Karpas-422 (cell line): ENCODE results near the gene KLF11. TPM values are rescaled to one million over a fixed set of nuclear protein-coding genes. Genes with fewer than 3 reads are reported as not detected.

ENCODE experiments used
- DNase-seq: peaks from one replicate; pipeline ENCODE4 v3.0.0-alpha.2; 2015
- H2AFZ ChIP-seq: fragments of 200-600 bp; sonication (generic); 2 replicates; pipeline ENCODE4 v1.6.1; 2014; ENCODE audit warnings: antibody characterized with exemption, low read length, mixed read lengths
- H3K27ac ChIP-seq: fragments of 200-600 bp; sonication (generic); 2 replicates; pipeline ENCODE4 v1.5.1; 2014; ENCODE audit warnings: mild to moderate bottlenecking, low read length, moderate library complexity
- H3K27me3 ChIP-seq: fragments of 200-600 bp; sonication (generic); 2 replicates; pipeline ENCODE4 v1.6.1; 2014; ENCODE audit warnings: low read length, mixed read lengths
- H3K36me3 ChIP-seq: fragments of 200-600 bp; sonication (generic); 2 replicates; pipeline ENCODE4 v1.6.1; 2014; ENCODE audit warnings: low read length, mixed read lengths; ENCODE audit not compliant: insufficient read depth
- H3K4me1 ChIP-seq: fragments of 200-600 bp; sonication (generic); 2 replicates; pipeline ENCODE4 v1.6.1; 2014; ENCODE audit warnings: mild to moderate bottlenecking, low read length, mixed read lengths
- H3K4me2 ChIP-seq: fragments of 200-600 bp; sonication (generic); 2 replicates; pipeline ENCODE4 v1.6.1; 2014; ENCODE audit warnings: low read length, low read depth, mild to moderate bottlenecking; ENCODE audit not compliant: poor library complexity, severe bottlenecking
- H3K4me3 ChIP-seq: fragments of 200-600 bp; sonication (generic); 2 replicates; pipeline ENCODE4 v1.5.1; 2014; ENCODE audit warnings: mild to moderate bottlenecking, antibody characterized with exemption, low read length, mixed read lengths
- H3K79me2 ChIP-seq: fragments of 200-600 bp; sonication (generic); 2 replicates; pipeline ENCODE4 v1.6.1; 2014; ENCODE audit warnings: mild to moderate bottlenecking, low read length, mixed read lengths
- H3K9ac ChIP-seq: fragments of 200-600 bp; sonication (generic); 2 replicates; pipeline ENCODE4 v1.6.0; 2014; ENCODE audit warnings: low read length
- H3K9me2 ChIP-seq: fragments of 200-600 bp; sonication (generic), shearing (Covaris generic); replicated peaks from 2 replicates; pipeline ENCODE4 v1.6.0; 2014; ENCODE audit warnings: mild to moderate bottlenecking, low read length, moderate library complexity; ENCODE audit not compliant: insufficient read depth
- H3K9me3 ChIP-seq: fragments of 300-700, 200-600 bp; sonication (generic); 2 replicates; pipeline ENCODE4 v1.6.1; 2014; ENCODE audit warnings: low read length, mixed read lengths
- H4K20me1 ChIP-seq: fragments of 200-600 bp; sonication (generic); 2 replicates; pipeline ENCODE4 v1.6.1; 2014; ENCODE audit warnings: mild to moderate bottlenecking, antibody characterized with exemption, low read length, low read depth; ENCODE audit not compliant: insufficient read depth
- total RNA-seq: library from RNA; depleted of rRNA; stranded (reverse); fragments of >200 nt; shearing (Covaris generic); gene quantifications from 2 replicates; pipeline ENCODE4 v1.2.3, GENCODE V29; 2014; ENCODE audit warnings: low replicate concordance; rRNA removed

Gene KLF11
- not detected in 2 replicates for total RNA-seq

DNA sequence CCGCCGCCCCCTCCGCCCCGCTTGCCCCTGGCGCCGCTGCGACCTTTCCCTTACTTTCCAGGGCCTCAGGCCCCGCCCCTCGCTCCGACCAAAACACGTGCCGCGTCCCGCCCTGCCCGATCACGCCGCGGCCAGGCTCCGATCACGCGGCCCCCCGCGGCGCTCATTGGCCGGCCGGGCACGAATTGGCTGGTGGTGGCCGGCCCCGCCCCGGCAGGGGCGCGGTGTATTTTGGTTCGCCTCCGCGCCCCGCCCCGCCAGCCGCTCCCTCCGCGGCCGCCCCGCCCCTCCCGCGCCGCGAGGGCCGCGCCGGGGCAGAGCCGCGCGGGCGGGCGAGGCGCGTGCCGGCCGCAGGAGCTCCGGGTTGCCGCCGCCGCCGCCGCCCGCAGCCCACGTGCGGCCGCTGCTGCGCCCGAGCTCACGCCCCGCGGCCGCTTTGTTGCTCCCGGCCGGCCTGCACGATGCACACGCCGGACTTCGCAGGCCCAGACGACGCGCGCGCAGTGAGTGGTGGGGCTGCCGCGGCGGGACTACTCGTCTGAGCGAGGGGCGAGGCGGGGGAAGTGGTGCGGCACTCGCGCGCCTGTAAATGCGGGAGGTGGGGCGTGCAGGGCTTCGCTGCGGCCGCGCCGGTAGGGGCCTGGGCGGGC, at the start of gene KLF11:
KLF11 (plus strand) TSS at position 295 of the 650 bp plus-strand sequence; CDS start at position 462, 167 bp downstream.
- Histone ChIP-seq H3K4me1 (no peaks in the 10 kb centered on the region), H3K9ac (no peak within 1 kb of the TSS), H3K9me2 (no peaks in the 10 kb centered on the region), H2AFZ (no peak within 1 kb of the TSS), H3K27me3 (no peaks in the 10 kb centered on the region), H4K20me1 (no peaks in the 10 kb centered on the region), H3K27ac (no peak within 1 kb of the TSS), H3K36me3 (no peaks in the 10 kb centered on the region), H3K4me2 (no peak within 1 kb of the TSS), H3K9me3 (no peaks in the 10 kb centered on the region), H3K79me2 (no peaks in the 10 kb centered on the region), H3K4me3 (no peak within 1 kb of the TSS)
- no peak for DNase-seq

DNA sequence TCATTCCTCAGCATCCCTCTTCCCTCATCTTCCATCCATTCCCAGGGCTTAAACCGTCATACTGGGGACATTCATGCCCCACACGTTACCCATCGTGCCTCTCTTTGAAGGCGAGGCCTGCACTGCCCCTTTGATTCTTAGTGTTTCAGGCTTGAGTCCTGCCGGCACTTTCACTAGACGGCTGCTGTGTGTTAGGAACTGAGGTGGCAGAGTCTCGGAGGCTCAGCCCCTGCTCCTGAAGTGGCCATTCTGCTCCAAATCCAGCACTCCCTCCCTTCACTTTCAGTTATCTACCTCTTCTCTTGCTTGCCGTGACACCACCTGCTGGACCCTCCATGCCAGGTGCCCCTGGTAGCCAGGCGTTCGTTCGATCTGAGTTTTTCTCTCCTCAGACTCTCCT, 48.9 kb upstream of the KLF11 start:
- DNase-seq, result no peak

DNA sequence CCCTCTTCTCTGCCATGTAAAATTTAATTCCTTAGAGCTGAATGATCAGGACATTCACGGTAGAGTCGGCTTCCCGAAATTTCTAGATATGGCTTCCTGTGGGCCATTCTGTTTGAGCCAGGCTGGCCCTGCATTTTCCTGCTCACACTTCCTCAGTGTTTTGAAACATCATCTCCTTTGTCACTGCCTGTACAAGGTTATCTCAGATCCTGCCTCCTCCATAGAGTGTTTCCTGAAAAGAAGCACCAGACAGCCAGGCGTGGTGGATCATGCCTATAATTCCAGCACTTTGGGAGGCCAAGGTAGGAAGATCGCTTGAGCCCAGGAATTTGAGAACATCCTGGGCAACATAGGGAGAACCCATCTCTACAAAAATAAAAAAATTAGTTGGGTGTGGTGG, 48.3 kb upstream of the KLF11 start:
- Histone ChIP-seq H3K4me2 (no peak overlapping the region), H3K36me3 (no peaks in the 10 kb centered on the region), H3K9me2 (no peaks in the 10 kb centered on the region), H3K4me3 (no peak overlapping the region), H3K27ac (no peak overlapping the region), H3K9ac (no peak overlapping the region), H4K20me1 (no peaks in the 10 kb centered on the region), H3K79me2 (no peaks in the 10 kb centered on the region), H3K4me1 (no peaks in the 10 kb centered on the region), H3K9me3 (no peaks in the 10 kb centered on the region), H2AFZ (no peak overlapping the region), H3K27me3 (no peaks in the 10 kb centered on the region)
- no peak for DNase-seq

More for the DNA sequence above, 48.9 kb upstream of the KLF11 start:
- Histone ChIP-seq H3K4me3 (no peak overlapping the region), H3K79me2 (no peaks in the 10 kb centered on the region), H3K27me3 (no peaks in the 10 kb centered on the region), H3K9ac (no peak overlapping the region), H3K9me2 (no peaks in the 10 kb centered on the region), H3K36me3 (no peaks in the 10 kb centered on the region), H3K4me1 (no peaks in the 10 kb centered on the region), H2AFZ (no peak overlapping the region), H3K4me2 (no peak overlapping the region), H3K27ac (no peak overlapping the region), H4K20me1 (no peaks in the 10 kb centered on the region), H3K9me3 (no peaks in the 10 kb centered on the region)

DNA sequence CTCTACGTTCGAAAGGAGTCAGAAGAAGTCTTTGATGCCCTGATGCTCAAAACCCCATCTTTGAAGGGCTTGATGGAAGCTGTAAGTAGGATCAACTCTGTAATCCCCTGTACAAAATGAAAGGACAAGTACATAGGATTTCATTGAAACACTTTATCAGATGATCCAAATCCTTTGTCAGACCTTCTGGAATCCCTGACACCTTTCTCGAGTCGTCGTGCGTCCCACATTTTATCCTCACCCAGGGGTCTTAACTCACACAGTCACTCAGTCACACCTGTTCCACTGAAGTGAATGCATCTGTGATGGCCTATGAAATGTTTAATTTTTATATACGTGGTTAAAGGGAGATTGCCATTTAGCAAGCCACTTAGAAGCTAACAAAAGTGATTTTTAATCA, 47.0 kb upstream of the KLF11 start:
- no peaks in the 10 kb centered on the region for H4K20me1 ChIP-seq
- H3K4me3 ChIP-seq, result no peak overlapping the region
- no peaks in the 10 kb centered on the region for H3K9me3 ChIP-seq
- H3K9me2 ChIP-seq, result no peaks in the 10 kb centered on the region
- no peak overlapping the region for H2AFZ ChIP-seq
- no peak for DNase-seq
- H3K4me1 ChIP-seq, result no peaks in the 10 kb centered on the region
- no peaks in the 10 kb centered on the region for H3K36me3 ChIP-seq
- H3K4me2 ChIP-seq, result no peak overlapping the region
- H3K27ac ChIP-seq, result no peak overlapping the region
- H3K27me3 ChIP-seq, result no peaks in the 10 kb centered on the region
- H3K9ac ChIP-seq, result no peak overlapping the region
- no peaks in the 10 kb centered on the region for H3K79me2 ChIP-seq

DNA sequence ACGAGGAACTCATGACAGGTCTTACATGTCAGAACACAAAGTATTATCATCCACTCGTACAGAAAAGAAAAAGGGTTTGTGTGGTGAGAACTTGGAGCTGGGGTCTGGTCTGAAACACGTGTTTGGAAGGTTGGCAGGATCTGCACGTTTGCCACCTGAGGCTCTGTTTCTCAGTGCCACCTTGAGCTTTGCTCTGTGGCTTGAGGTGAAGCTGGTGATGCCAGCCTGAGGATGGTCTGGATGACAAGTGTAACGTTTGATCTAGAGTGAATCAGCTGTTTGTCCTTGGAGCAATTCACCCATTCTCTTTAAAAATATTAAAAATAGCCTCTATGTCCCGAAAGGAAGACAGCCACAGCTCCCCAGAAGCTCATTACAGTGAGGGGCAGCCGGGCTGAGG, 45.4 kb upstream of the KLF11 start:
- Histone ChIP-seq H3K27ac (no peak overlapping the region), H3K79me2 (no peaks in the 10 kb centered on the region), H3K27me3 (no peaks in the 10 kb centered on the region), H2AFZ (no peak overlapping the region), H3K4me2 (no peak overlapping the region), H3K9me3 (no peaks in the 10 kb centered on the region), H3K9me2 (no peaks in the 10 kb centered on the region), H3K36me3 (no peaks in the 10 kb centered on the region), H4K20me1 (no peaks in the 10 kb centered on the region), H3K4me1 (no peaks in the 10 kb centered on the region), H3K4me3 (no peak overlapping the region), H3K9ac (no peak overlapping the region)
- no peak for DNase-seq

DNA sequence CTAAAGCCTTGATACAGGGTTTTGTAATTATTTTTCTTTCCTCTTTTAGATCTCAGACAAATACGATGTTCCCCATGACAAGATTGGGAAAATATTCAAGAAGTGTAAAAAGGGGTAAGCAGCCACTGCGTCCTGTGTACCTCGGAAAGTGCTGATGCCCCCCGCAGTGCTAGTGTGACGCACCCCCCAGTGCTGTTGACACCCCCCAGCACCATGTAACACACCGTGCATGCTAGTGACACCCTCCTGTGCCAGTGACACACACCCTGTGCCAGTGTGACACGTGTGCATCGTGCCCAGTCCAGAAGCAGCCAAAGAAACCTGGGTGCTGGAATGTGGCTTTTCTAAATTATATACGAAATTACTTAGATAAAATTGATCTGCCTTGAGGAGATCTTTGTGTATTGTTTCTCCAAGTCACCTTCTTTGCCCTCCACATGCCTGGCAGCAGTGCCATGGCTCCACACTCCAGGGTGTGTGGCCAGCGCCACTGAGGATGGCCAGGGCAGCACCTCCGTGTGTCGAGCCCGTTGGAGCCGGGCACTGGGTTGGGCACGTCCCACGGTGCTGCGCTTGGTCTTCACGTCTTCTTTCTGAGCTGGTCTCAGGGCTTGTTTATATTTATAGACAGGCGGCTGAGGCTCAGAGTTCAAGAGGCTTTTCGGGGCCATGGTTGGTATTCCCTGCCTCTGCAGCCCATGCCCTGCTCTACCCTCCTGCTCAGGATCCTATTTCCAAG, 44.3 kb upstream of the KLF11 start:
- Histone ChIP-seq H2AFZ (no peak overlapping the region), H3K79me2 (no peaks in the 10 kb centered on the region), H3K4me1 (no peaks in the 10 kb centered on the region), H3K4me3 (no peak overlapping the region), H3K27me3 (no peaks in the 10 kb centered on the region), H3K9ac (no peak overlapping the region), H4K20me1 (no peaks in the 10 kb centered on the region), H3K9me2 (no peaks in the 10 kb centered on the region), H3K27ac (no peak overlapping the region), H3K9me3 (no peaks in the 10 kb centered on the region), H3K4me2 (no peak overlapping the region), H3K36me3 (no peaks in the 10 kb centered on the region)
- DNase-seq, result no peak

DNA sequence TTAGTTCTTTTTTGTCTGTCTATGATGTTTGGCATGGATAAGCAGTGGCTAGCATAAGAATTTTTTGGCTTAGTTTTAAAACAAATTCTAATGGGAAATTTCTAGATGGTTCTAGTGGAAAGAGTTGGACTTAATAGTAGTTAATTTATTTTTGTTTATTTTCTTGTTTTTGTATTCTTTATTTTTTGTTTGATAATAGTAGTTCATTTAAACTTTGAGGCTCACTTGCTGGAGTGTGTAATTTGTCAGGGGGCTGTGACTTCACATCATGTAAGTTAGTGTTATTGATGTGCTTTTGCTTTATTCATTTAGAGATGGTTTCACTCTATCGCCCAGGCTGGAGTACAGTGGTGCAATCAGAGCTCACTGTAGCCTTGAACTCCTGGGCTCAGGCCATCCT, 43.7 kb upstream of the KLF11 start:
- Histone ChIP-seq H3K9me2 (no peaks in the 10 kb centered on the region), H3K27ac (no peak overlapping the region), H3K4me1 (no peaks in the 10 kb centered on the region), H3K4me2 (no peak overlapping the region), H3K4me3 (no peak overlapping the region), H3K9ac (no peak overlapping the region), H3K27me3 (no peaks in the 10 kb centered on the region), H4K20me1 (no peaks in the 10 kb centered on the region), H2AFZ (no peak overlapping the region), H3K36me3 (no peaks in the 10 kb centered on the region), H3K79me2 (no peaks in the 10 kb centered on the region), H3K9me3 (no peaks in the 10 kb centered on the region)
- no peak for DNase-seq

DNA sequence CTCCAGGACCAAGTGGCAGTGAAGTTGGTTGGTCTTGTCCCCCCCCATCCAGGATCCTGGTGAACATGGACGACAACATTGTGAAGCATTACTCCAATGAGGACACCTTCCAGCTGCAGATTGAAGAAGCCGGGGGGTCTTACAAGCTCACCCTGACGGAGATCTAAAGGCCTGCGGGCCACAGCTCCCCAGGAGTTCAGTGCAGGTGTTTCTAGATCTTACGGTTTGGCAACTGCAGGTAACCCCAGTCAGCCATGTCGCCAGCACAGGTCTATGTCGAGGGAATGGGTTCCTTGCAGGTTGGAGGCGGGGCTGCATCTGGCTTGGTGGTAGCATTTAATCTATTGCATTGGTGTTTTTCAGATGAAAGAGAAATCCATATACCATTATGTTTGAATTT, 42.8 kb upstream of the KLF11 start:
- Histone ChIP-seq H3K9me3 (no peaks in the 10 kb centered on the region), H2AFZ (no peak overlapping the region), H3K79me2 (no peaks in the 10 kb centered on the region), H3K9me2 (no peaks in the 10 kb centered on the region), H3K4me3 (no peak overlapping the region), H3K4me1 (no peaks in the 10 kb centered on the region), H4K20me1 (no peaks in the 10 kb centered on the region), H3K36me3 (no peaks in the 10 kb centered on the region), H3K27ac (no peak overlapping the region), H3K4me2 (no peak overlapping the region), H3K27me3 (no peaks in the 10 kb centered on the region), H3K9ac (no peak overlapping the region)
- DNase-seq, result no peak
